Stimulated activated naive CD8-positive, alpha-beta T cell treated with anti-CD3 and anti-CD28 coated beads, Interleukin-15, Interleukin-2, amounts not matched to agents 100 U/mL and 50 U/mL, for 24 hours (primary cell): ENCODE results near the gene ZNF444.
"Not testable (repeated sequence)": the region's sequence is repeated elsewhere in the genome, so short reads cannot be mapped to it uniquely, and the experiment has no call there.

Experiments
- ATAC-seq: fragments of 150-1000 bp; cut with Tn5 transposase; one replicate; pipeline ENCODE4 v1.10.0; 2021
- DNase-seq: peaks from one replicate; pipeline ENCODE4 v3.0.0; 2021

ZNF444 gene

GRCh38 chr19:56147307-56147706 is 6.2 kb downstream of the ZNF444 start:
- DNase-seq (no peak), ATAC-seq (no peak)

- ATAC-seq (no peak), DNase-seq (no peak)
These were observed 7.0 kb downstream of the ZNF444 start for GRCh38 chr19:56148096-56148495.

- not testable (repeated sequence) for ATAC-seq, DNase-seq
These were observed 8.0 kb downstream of the ZNF444 start for GRCh38 chr19:56148955-56149655.

- DNase-seq, result no peak
- ATAC-seq, result no peak
These were observed 8.6 kb downstream of the ZNF444 start for GRCh38 chr19:56149656-56150038.

- ATAC-seq, result no peak
- no peak for DNase-seq
These were observed 9.3 kb downstream of the ZNF444 start for GRCh38 chr19:56150358-56150757.

- no peak for DNase-seq
- ATAC-seq, result no peak
These were observed 11.6 kb downstream of the ZNF444 start for GRCh38 chr19:56152644-56153043.

GRCh38 chr19:56153507-56153906 is 12.4 kb downstream of the ZNF444 start:
- ATAC-seq (no peak), DNase-seq (no peak)

- ATAC-seq (no peak), DNase-seq (peak; percentile 24)
These were observed 14.1 kb downstream of the ZNF444 start for GRCh38 chr19:56155124-56155687.

GRCh38 chr19:56156768-56157167 is 15.7 kb downstream of the ZNF444 start:
- no peak for ATAC-seq
- DNase-seq, result no peak

GRCh38 chr19:56158170-56158757 is 17.2 kb downstream of the ZNF444 start:
- ATAC-seq (no peak), DNase-seq (no peak)

GRCh38 chr19:56159009-56159559 is 18.0 kb downstream of the ZNF444 start:
- ATAC-seq, result no peak

GRCh38 chr19:56159622-56160271 is 18.7 kb downstream of the ZNF444 start:
- DNase-seq, result no peak
- ATAC-seq, result no peak

More at GRCh38 chr19:56159009-56159559, 18.0 kb downstream of the ZNF444 start:
- DNase-seq, result no peak

GRCh38 chr19:56161534-56161933 is 20.4 kb downstream of the ZNF444 start:
- no peak for ATAC-seq
- no peak for DNase-seq

GRCh38 chr19:56162258-56162657 is 21.2 kb downstream of the ZNF444 start:
- DNase-seq (no peak), ATAC-seq (peak; percentile 70)

- ATAC-seq (no peak), DNase-seq (no peak)
These were observed 22.0 kb downstream of the ZNF444 start for GRCh38 chr19:56163097-56163496.

- ATAC-seq, result no peak
- no peak for DNase-seq
These were observed 26.0 kb downstream of the ZNF444 start for GRCh38 chr19:56167064-56167578.

GRCh38 chr19:56170261-56170660 is 29.2 kb downstream of the ZNF444 start:
- no peak for DNase-seq

GRCh38 chr19:56174086-56174485 is 33.0 kb downstream of the ZNF444 start:
- ATAC-seq (no peak), DNase-seq (no peak)

More at GRCh38 chr19:56170261-56170660, 29.2 kb downstream of the ZNF444 start:
- ATAC-seq, result no peak

GRCh38 chr19:56174550-56174949 is 33.5 kb downstream of the ZNF444 start:
- no peak for DNase-seq
- no peak for ATAC-seq

- ATAC-seq, DNase-seq: not testable (repeated sequence)
These were observed 34.8 kb downstream of the ZNF444 start, which contains the start of gene GALP for GRCh38 chr19:56175861-56176307. TSS of gene GALP (plus strand) at chr19:56176008. CDS start at chr19:56177109, 1,101 bp downstream.

GRCh38 chr19:56176310-56176709 is 35.2 kb downstream of the ZNF444 start:
- ATAC-seq, DNase-seq: not testable (repeated sequence)

GRCh38 chr19:56176881-56177280 is 35.8 kb downstream of the ZNF444 start:
- ATAC-seq (no peak), DNase-seq (no peak)
